TTC549 (cell line): ENCODE measurements around the gene GHRHR.

Experiments
- FAIRE-seq: peaks from 2 replicates; lab custom pipeline; 2012; peaks lifted over from hg19 to GRCh38; lab: Jason Lieb, UNC

Gene GHRHR

GRCh38 chr7:30963842-30964241 lies at the start of gene GHRHR:
GHRHR (plus strand) TSS chr7:30963953; CDS start chr7:30964069, 116 bp downstream.
- FAIRE-seq, result no peak

GRCh38 chr7:30914596-30914995 lies 49.2 kb upstream of the GHRHR start:
- FAIRE-seq, result no peak

GRCh38 chr7:30915005-30915601 lies 48.6 kb upstream of the GHRHR start:
- FAIRE-seq, result no peak

- FAIRE-seq, result no peak
Measured at GRCh38 chr7:30915751-30916150, 48.0 kb upstream of the GHRHR start.

- FAIRE-seq, result no peak
Measured at GRCh38 chr7:30916255-30916654, 47.5 kb upstream of the GHRHR start.

- no peak for FAIRE-seq
Measured at GRCh38 chr7:30916767-30917166, 47.0 kb upstream of the GHRHR start.

GRCh38 chr7:30917216-30917893 lies 46.4 kb upstream of the GHRHR start:
- FAIRE-seq, result no peak

- FAIRE-seq, result no peak
Measured at GRCh38 chr7:30918676-30919075, 45.1 kb upstream of the GHRHR start.

GRCh38 chr7:30920021-30920583 lies 43.7 kb upstream of the GHRHR start:
- FAIRE-seq, result no peak

GRCh38 chr7:30920584-30921539 lies 42.9 kb upstream of the GHRHR start:
- FAIRE-seq, result no peak

GRCh38 chr7:30921540-30922401 lies 42.0 kb upstream of the GHRHR start:
- no peak for FAIRE-seq

GRCh38 chr7:30922596-30922995 lies 41.2 kb upstream of the GHRHR start:
- no peak for FAIRE-seq

- FAIRE-seq, result no peak
Measured at GRCh38 chr7:30923009-30923773, 40.6 kb upstream of the GHRHR start.

- no peak for FAIRE-seq
Measured at GRCh38 chr7:30923774-30924413, 39.9 kb upstream of the GHRHR start.

GRCh38 chr7:30924624-30925023 lies 39.1 kb upstream of the GHRHR start:
- FAIRE-seq, result no peak

- no peak for FAIRE-seq
Measured at GRCh38 chr7:30925117-30925516, 38.6 kb upstream of the GHRHR start.

GRCh38 chr7:30925913-30926312 lies 37.8 kb upstream of the GHRHR start:
- no peak for FAIRE-seq

- FAIRE-seq, result no peak
Measured at GRCh38 chr7:30926313-30926712, 37.4 kb upstream of the GHRHR start.

GRCh38 chr7:30927040-30927439 lies 36.7 kb upstream of the GHRHR start:
- FAIRE-seq, result no peak

- FAIRE-seq, result no peak
Measured at GRCh38 chr7:30927559-30927958, 36.2 kb upstream of the GHRHR start.
